Suprapubic skin (tissue), 4 donors: ENCODE measurements around the gene SDR42E1. TPM values are rescaled to one million over a fixed set of nuclear protein-coding genes. Genes with fewer than 3 reads are reported as not detected.

Experiments
- DNase-seq, 2 donors: peaks; one replicate each; pipeline ENCODE4 v3.0.0-alpha.2; 2019; ENCODE audit warnings: low spot score in 2 of 2
- H3K27ac ChIP-seq: fragments of 200-600 bp; sonication (generic); one replicate; pipeline ENCODE4 v1.5.1; 2019
- H3K27me3 ChIP-seq: fragments of 200-600 bp; sonication (generic); one replicate; pipeline ENCODE4 v1.5.1; 2019
- H3K36me3 ChIP-seq: fragments of 200-600 bp; sonication (generic); one replicate; pipeline ENCODE4 v1.5.1; 2019
- H3K4me1 ChIP-seq: fragments of 200-600 bp; sonication (generic); one replicate; pipeline ENCODE4 v1.5.1; 2019
- H3K4me3 ChIP-seq: fragments of 200-600 bp; sonication (generic); one replicate; pipeline ENCODE4 v1.5.1; 2019; ENCODE audit warnings: mild to moderate bottlenecking
- H3K9me3 ChIP-seq: fragments of 200-600 bp; sonication (generic); one replicate; pipeline ENCODE4 v1.5.1; 2019
- CTCF ChIP-seq, 2 donors: fragments of 200-600 bp in 1 of 2; fragments of 450-650 bp in 1 of 2; sonication (generic) in 1 of 2; IDR thresholded peaks; one replicate each; pipeline ENCODE4 v1.5.1; 2016 to 2019; ENCODE audit warnings: antibody characterized with exemption in 2 of 2, mild to moderate bottlenecking in 1 of 2, moderate library complexity in 1 of 2
- EP300 ChIP-seq: sonication (generic); formaldehyde crosslinking; IDR thresholded peaks from one replicate; pipeline ENCODE4 v1.6.1; 2017; ENCODE audit warnings: antibody characterized with exemption
- POLR2A ChIP-seq, 2 donors: fragments of 450-650 bp; IDR thresholded peaks; one replicate each; pipeline ENCODE4 v1.6.1; 2017; ENCODE audit warnings: antibody characterized with exemption in 2 of 2, mild to moderate bottlenecking in 2 of 2, moderate library complexity in 2 of 2
- POLR2AphosphoS5 ChIP-seq, 3 donors: sonication (generic); formaldehyde crosslinking; IDR thresholded peaks; one replicate each; pipeline ENCODE4 v1.6.1; 2017; ENCODE audit warnings: antibody characterized with exemption in 3 of 3
- WGBS: methylation state at CpG from one replicate; pipeline ENCODE4 v1.1.5; 2018; 5-methylcytosine and 5-hydroxymethylcytosine counted together
- total RNA-seq, 4 donors: library from RNA; depleted of rRNA; stranded (reverse); fragments of >200 nt; gene quantifications; one replicate each; pipeline ENCODE4 v1.1.0, GENCODE V29; 2016

Gene SDR42E1
- total RNA-seq, result 10 to 100 TPM; 21.5 to 34.6 (median 28.3) TPM

- peaks cover 11% of the 10 kb centered on the region for H3K4me1 ChIP-seq
- peak within 1 kb of the TSS; percentile 72 for H3K27ac ChIP-seq
- 17% methylated on average over 11 of the region's 32 CpGs for WGBS
- peak in 1 of 2 donors; percentile 68 for DNase-seq
- H3K4me3 ChIP-seq, result peak within 1 kb of the TSS; percentile 55
- peak in 1 of 3 donors; percentile 4 for TF ChIP-seq POLR2AphosphoS5 (IDR thresholded peaks at IDR 0.05)
- no peak for TF ChIP-seq CTCF (IDR thresholded peaks at IDR 0.05)
- no peak for TF ChIP-seq EP300
- TF ChIP-seq POLR2A (IDR thresholded peaks at IDR 0.05), result no peak
- H3K36me3 ChIP-seq, result no peaks in the 10 kb centered on the region
- H3K9me3 ChIP-seq, result peaks cover 8% of the 10 kb centered on the region
- H3K27me3 ChIP-seq, result peaks cover 4% of the 10 kb centered on the region
Measured at GRCh38 chr16:82011199-82011641, at the start of gene SDR42E1. Gene SDR42E1, minus strand, starts transcription at chr16:82011470. Its CDS starts 10,612 bp downstream, at chr16:82000858.

- 67% methylated on average over 1 of the region's 1 CpG for WGBS
- Histone ChIP-seq H3K4me3 (no peak overlapping the region), H3K9me3 (no peaks in the 10 kb centered on the region), H3K27me3 (no peaks in the 10 kb centered on the region), H3K27ac (no peak overlapping the region), H3K4me1 (peaks cover 34% of the 10 kb centered on the region), H3K36me3 (no peaks in the 10 kb centered on the region)
- TF ChIP-seq EP300, result no peak
- TF ChIP-seq POLR2AphosphoS5 (IDR thresholded peaks at IDR 0.05), result no peak
- no peak for TF ChIP-seq POLR2A (IDR thresholded peaks at IDR 0.05)
- no peak for TF ChIP-seq CTCF (IDR thresholded peaks at IDR 0.05)
- DNase-seq, result no peak
Measured at GRCh38 chr16:82059983-82060421, 48.7 kb upstream of the SDR42E1 start.

- H3K4me3 ChIP-seq, result no peak overlapping the region
- H3K36me3 ChIP-seq, result no peaks in the 10 kb centered on the region
- WGBS, result 69% methylated on average over 8 of the region's 8 CpGs
- TF ChIP-seq EP300 (no peak), POLR2A (IDR thresholded peaks at IDR 0.05) (no peak), CTCF (IDR thresholded peaks at IDR 0.05) (no peak), POLR2AphosphoS5 (IDR thresholded peaks at IDR 0.05) (no peak)
- peaks cover 37% of the 10 kb centered on the region for H3K4me1 ChIP-seq
- H3K27ac ChIP-seq, result no peak overlapping the region
- H3K9me3 ChIP-seq, result no peaks in the 10 kb centered on the region
- no peaks in the 10 kb centered on the region for H3K27me3 ChIP-seq
- DNase-seq, result no peak
Measured at GRCh38 chr16:82059161-82059982, 48.1 kb upstream of the SDR42E1 start.

- no peak for TF ChIP-seq CTCF (IDR thresholded peaks at IDR 0.05)
- no peak for TF ChIP-seq POLR2AphosphoS5 (IDR thresholded peaks at IDR 0.05)
- TF ChIP-seq EP300, result no peak
- no peak for TF ChIP-seq POLR2A (IDR thresholded peaks at IDR 0.05)
Measured at GRCh38 chr16:82056550-82056896, 45.3 kb upstream of the SDR42E1 start.

GRCh38 chr16:82055728-82056549 is 44.7 kb upstream of the SDR42E1 start:
- DNase-seq, result no peak
- H3K4me3 ChIP-seq, result no peak overlapping the region
- peak overlapping the region; percentile 80 for H3K27ac ChIP-seq
- H3K4me1 ChIP-seq, result peaks cover 23% of the 10 kb centered on the region
- H3K27me3 ChIP-seq, result no peaks in the 10 kb centered on the region
- whole genome bisulfite sequencing, result 42% methylated on average over 8 of the region's 8 CpGs
- TF ChIP-seq POLR2A (IDR thresholded peaks at IDR 0.05) (no peak), POLR2AphosphoS5 (IDR thresholded peaks at IDR 0.05) (peak in 1 of 3 donors; percentile 18), CTCF (IDR thresholded peaks at IDR 0.05) (no peak), EP300 (no peak)
- no peaks in the 10 kb centered on the region for H3K36me3 ChIP-seq
- H3K9me3 ChIP-seq, result no peaks in the 10 kb centered on the region

More at GRCh38 chr16:82056550-82056896, 45.3 kb upstream of the SDR42E1 start:
- no peaks in the 10 kb centered on the region for H3K36me3 ChIP-seq
- H3K27ac ChIP-seq, result peak overlapping the region; percentile 80
- no peaks in the 10 kb centered on the region for H3K9me3 ChIP-seq
- no peak for DNase-seq
- H3K4me3 ChIP-seq, result no peak overlapping the region
- WGBS, result 71% methylated on average over 3 of the region's 3 CpGs
- no peaks in the 10 kb centered on the region for H3K27me3 ChIP-seq
- H3K4me1 ChIP-seq, result peaks cover 23% of the 10 kb centered on the region
